B cell (primary cell): ENCODE results near the gene GREM1. TPM values are rescaled to one million over a fixed set of nuclear protein-coding genes. Genes with fewer than 3 reads are reported as not detected.

Source experiments
- ATAC-seq: fragments of 200-7000 bp; cut with Tn5 transposase; one replicate; pipeline ENCODE4 v1.10.0; 2021; ENCODE audit warnings: low read depth, mild to moderate bottlenecking, moderate number of reproducible peaks, moderate library complexity
- CTCF ChIA-PET: fragments of 350-600 bp; sonication (Branson Sonifier 250); formaldehyde crosslinking; loops from one replicate; lab custom pipeline; 2021; ENCODE audit warnings: antibody characterized with exemption, inconsistent platforms; lab: Charles Lee
- POLR2A ChIA-PET: fragments of 350-600 bp; sonication (Branson Sonifier 250); formaldehyde crosslinking; loops from one replicate; lab custom pipeline; 2021; ENCODE audit warnings: antibody characterized with exemption; lab: Charles Lee
- DNase-seq: peaks from one replicate; pipeline ENCODE4 v3.0.0; 2013
- H2AFZ ChIP-seq: 2 replicates; pipeline ENCODE4 v1.6.1; 2012; ENCODE audit warnings: mild to moderate bottlenecking, low read depth, low read length; ENCODE audit not compliant: insufficient read depth, poor library complexity, severe bottlenecking
- H3K27ac ChIP-seq, 2 donors: 1 replicate in 1 of 2; 2 replicates in 1 of 2; pipeline ENCODE4 v1.5.1; 2012 to 2013; ENCODE audit warnings: low read length in 2 of 2, mild to moderate bottlenecking in 2 of 2, moderate library complexity in 1 of 2
- H3K27me3 ChIP-seq, 4 experiments: fragments of 200-600 bp in 1 of 4; sonication (generic) in 1 of 4; replicated peaks in 1 of 4; 1 replicate in 2 of 4; 2 replicates in 2 of 4; pipeline versions ENCODE4 v1.6.1 to v1.7.0; 2013 to 2016; ENCODE audit warnings: low read length in 3 of 4, mild to moderate bottlenecking in 2 of 4, mixed read lengths in 1 of 4, moderate library complexity in 1 of 4; ENCODE audit not compliant: insufficient read depth in 4 of 4, control insufficient read depth in 3 of 4; ENCODE audit errors: control extremely low read depth in 1 of 4
- H3K36me3 ChIP-seq, 2 experiments: replicated peaks in 1 of 2; 1 replicate in 1 of 2; 2 replicates in 1 of 2; pipeline versions ENCODE4 v1.6.1 to v1.7.1; 2013; ENCODE audit warnings: low read length in 1 of 2; ENCODE audit not compliant: insufficient read depth in 2 of 2, control insufficient read depth in 1 of 2; ENCODE audit errors: control extremely low read depth in 1 of 2, extremely low read depth in 1 of 2
- H3K4me1 ChIP-seq, 2 donors: fragments of 200-600 bp in 1 of 2; sonication (generic) in 1 of 2; 1 replicate in 1 of 2; 2 replicates in 1 of 2; pipeline versions ENCODE4 v1.5.1 to v1.6.1; 2013 to 2017; ENCODE audit warnings: low read length in 2 of 2; ENCODE audit not compliant: control insufficient read depth in 2 of 2, insufficient read depth in 2 of 2
- H3K4me2 ChIP-seq: replicated peaks from 2 replicates; pipeline ENCODE3; 2012; ENCODE audit warnings: mild to moderate bottlenecking, low read depth, low read length; ENCODE audit not compliant: poor library complexity, severe bottlenecking
- H3K4me3 ChIP-seq, 5 experiments: fragments of 200-600 bp in 1 of 5; sonication (generic) in 1 of 5; 1 replicate in 3 of 5; 2 replicates in 2 of 5; pipeline versions ENCODE4 v1.5.1 to v1.7.0; 2011 to 2016; ENCODE audit warnings: low read length in 4 of 5, mild to moderate bottlenecking in 4 of 5, low read depth in 2 of 5, control low read depth in 1 of 5, moderate library complexity in 1 of 5; ENCODE audit not compliant: insufficient read depth in 1 of 5; ENCODE audit errors: control extremely low read depth in 1 of 5, extremely low read depth in 1 of 5
- H3K79me2 ChIP-seq: fragments of 200-600 bp; sonication (generic); one replicate; pipeline ENCODE4 v1.6.0; 2016; ENCODE audit warnings: low read length; ENCODE audit not compliant: control insufficient read depth, insufficient read depth
- H3K9ac ChIP-seq: fragments of 200-600 bp; sonication (generic); 2 replicates; pipeline ENCODE4 v1.6.1; 2017; ENCODE audit warnings: mild to moderate bottlenecking, low read length, moderate library complexity
- H3K9me3 ChIP-seq, 3 donors: one replicate each; pipeline versions ENCODE4 v1.6.1 to v1.7.1; 2013; ENCODE audit warnings: low read length in 2 of 3; ENCODE audit not compliant: control insufficient read depth in 2 of 3, insufficient read depth in 1 of 3; ENCODE audit errors: control extremely low read depth in 1 of 3
- H4K20me1 ChIP-seq: 2 replicates; pipeline ENCODE4 v1.6.0; 2012; ENCODE audit warnings: mild to moderate bottlenecking, low read length; ENCODE audit not compliant: insufficient read depth, control insufficient read depth, poor library complexity, severe bottlenecking
- H3K27ac Mint-ChIP-seq: one replicate; pipeline ENCODE4 v1.8.0; 2021; ENCODE audit warnings: mixed read lengths
- H3K27me3 Mint-ChIP-seq: one replicate; pipeline ENCODE4 v1.8.0; 2021; ENCODE audit warnings: mixed read lengths
- H3K4me1 Mint-ChIP-seq: one replicate; pipeline ENCODE4 v1.8.0; 2021; ENCODE audit warnings: mixed read lengths
- H3K4me3 Mint-ChIP-seq: one replicate; pipeline ENCODE4 v1.8.0; 2021; ENCODE audit warnings: mixed read lengths
- H3K9me3 Mint-ChIP-seq: one replicate; pipeline ENCODE4 v1.8.0; 2022; ENCODE audit warnings: mixed read lengths; ENCODE audit not compliant: insufficient read depth
- EZH2 ChIP-seq: IDR thresholded peaks from 2 replicates; pipeline ENCODE4 v1.6.1; 2012; ENCODE audit warnings: borderline replicate concordance, low read depth, mild to moderate bottlenecking, moderate library complexity, low read length; ENCODE audit not compliant: insufficient read depth, poor library complexity, severe bottlenecking
- WGBS: methylation state at CpG from one replicate; pipeline ENCODE4 v1.1.5; 2013; ENCODE audit warnings: missing lambda C conversion rate; ENCODE audit not compliant: insufficient coverage; 5-methylcytosine and 5-hydroxymethylcytosine counted together
- intact Hi-C: fragments of 100-400 bp; cut with micrococcal nuclease; formaldehyde crosslinking; loops from one replicate; pipeline ENCODE4 v1.10.0; 2022
- polyA plus RNA-seq: library from polyadenylated mRNA; depleted of rRNA; stranded (reverse); fragments of >200 nt; gene quantifications from 2 replicates; pipeline ENCODE4 v1.2.3, GENCODE V29; 2012
- total RNA-seq, 2 donors: library from RNA; stranded (reverse); fragments of 120-200 nt in 1 of 2; gene quantifications; 1 replicate in 1 of 2; 2 replicates in 1 of 2; pipeline versions ENCODE4 v1.2.3 to v1.2.4, GENCODE V29; 2013 to 2022
- TF ChIP-seq, protein P1 (sequence below): fragments of 200-600 bp; IDR thresholded peaks from one replicate; pipeline ENCODE4 v1.8.0; 2022; ENCODE audit warnings: antibody characterized with exemption, mild to moderate bottlenecking

The GREM1 gene
- total and polyA plus RNA-seq, 2 donors (not counting 1 experiment from before 2014, with no cell fraction given), result not detected

GRCh38 chr15:32730677-32731654 is 13.2 kb downstream of the GREM1 start:
- intact Hi-C loops, result no loop called here
- TF ChIP-seq, protein P1, sequence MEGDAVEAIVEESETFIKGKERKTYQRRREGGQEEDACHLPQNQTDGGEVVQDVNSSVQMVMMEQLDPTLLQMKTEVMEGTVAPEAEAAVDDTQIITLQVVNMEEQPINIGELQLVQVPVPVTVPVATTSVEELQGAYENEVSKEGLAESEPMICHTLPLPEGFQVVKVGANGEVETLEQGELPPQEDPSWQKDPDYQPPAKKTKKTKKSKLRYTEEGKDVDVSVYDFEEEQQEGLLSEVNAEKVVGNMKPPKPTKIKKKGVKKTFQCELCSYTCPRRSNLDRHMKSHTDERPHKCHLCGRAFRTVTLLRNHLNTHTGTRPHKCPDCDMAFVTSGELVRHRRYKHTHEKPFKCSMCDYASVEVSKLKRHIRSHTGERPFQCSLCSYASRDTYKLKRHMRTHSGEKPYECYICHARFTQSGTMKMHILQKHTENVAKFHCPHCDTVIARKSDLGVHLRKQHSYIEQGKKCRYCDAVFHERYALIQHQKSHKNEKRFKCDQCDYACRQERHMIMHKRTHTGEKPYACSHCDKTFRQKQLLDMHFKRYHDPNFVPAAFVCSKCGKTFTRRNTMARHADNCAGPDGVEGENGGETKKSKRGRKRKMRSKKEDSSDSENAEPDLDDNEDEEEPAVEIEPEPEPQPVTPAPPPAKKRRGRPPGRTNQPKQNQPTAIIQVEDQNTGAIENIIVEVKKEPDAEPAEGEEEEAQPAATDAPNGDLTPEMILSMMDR, result no peak
- no peak for TF ChIP-seq EZH2

More at GRCh38 chr15:32730677-32731654, 13.2 kb downstream of the GREM1 start:
- ATAC-seq, result peak; percentile 49
- Histone ChIP-seq H3K27ac (no peak overlapping the region), H3K4me1 (no peaks in the 10 kb centered on the region), H3K4me3 (peak overlapping the region in 1 of 5 experiments; percentile 7), H4K20me1 (no peaks in the 10 kb centered on the region), H2AFZ (peak overlapping the region; percentile 56), H3K9me3 (no peaks in the 10 kb centered on the region), H3K9ac (no peak overlapping the region), H3K4me2 (peak overlapping the region; percentile 51), H3K79me2 (no peaks in the 10 kb centered on the region), H3K27me3 (peaks cover 0 to 6% (median 3%) of the 10 kb centered on the region in 4 experiments), H3K36me3 (no peaks in the 10 kb centered on the region)
- 48% methylated on average over 21 of the region's 27 CpGs for WGBS
- CTCF ChIA-PET, result no interaction called here
- H3K4me1 Mint-ChIP-seq, result no peaks in the 10 kb centered on the region
- no peak overlapping the region for H3K27ac Mint-ChIP-seq
- peaks cover 51% of the 10 kb centered on the region for H3K27me3 Mint-ChIP-seq
- peak; percentile 12 for DNase-seq
- POLR2A ChIA-PET, result interaction anchor here (0.7 kb wide), 1 partner anchor 176 kb away, joined by 3 read pairs; no protein-coding TSS in a partner anchor
- no peaks in the 10 kb centered on the region for H3K9me3 Mint-ChIP-seq
- peak overlapping the region; percentile 40 for H3K4me3 Mint-ChIP-seq
